Stimulated activated CD4-positive, alpha-beta T cell treated with anti-CD3 and anti-CD28 coated beads, Interleukin-1b, Interleukin-23, amount 100 ng/mL, for 24 hours (primary cell): ENCODE data around the gene PLEKHG4B.
"Not testable (repeated sequence)": the region's sequence is repeated elsewhere in the genome, so short reads cannot be mapped to it uniquely, and the experiment has no call there.

Source experiments
- DNase-seq, 4 experiments: peaks; one replicate each; pipeline ENCODE4 v3.0.0-alpha.2; 2020; ENCODE audit warnings: low read depth in 4 of 4, low spot score in 1 of 4

Gene PLEKHG4B

GRCh38 chr5:94113-94892, 2.3 kb downstream of the PLEKHG4B start:
- DNase-seq, result no peak

DNA sequence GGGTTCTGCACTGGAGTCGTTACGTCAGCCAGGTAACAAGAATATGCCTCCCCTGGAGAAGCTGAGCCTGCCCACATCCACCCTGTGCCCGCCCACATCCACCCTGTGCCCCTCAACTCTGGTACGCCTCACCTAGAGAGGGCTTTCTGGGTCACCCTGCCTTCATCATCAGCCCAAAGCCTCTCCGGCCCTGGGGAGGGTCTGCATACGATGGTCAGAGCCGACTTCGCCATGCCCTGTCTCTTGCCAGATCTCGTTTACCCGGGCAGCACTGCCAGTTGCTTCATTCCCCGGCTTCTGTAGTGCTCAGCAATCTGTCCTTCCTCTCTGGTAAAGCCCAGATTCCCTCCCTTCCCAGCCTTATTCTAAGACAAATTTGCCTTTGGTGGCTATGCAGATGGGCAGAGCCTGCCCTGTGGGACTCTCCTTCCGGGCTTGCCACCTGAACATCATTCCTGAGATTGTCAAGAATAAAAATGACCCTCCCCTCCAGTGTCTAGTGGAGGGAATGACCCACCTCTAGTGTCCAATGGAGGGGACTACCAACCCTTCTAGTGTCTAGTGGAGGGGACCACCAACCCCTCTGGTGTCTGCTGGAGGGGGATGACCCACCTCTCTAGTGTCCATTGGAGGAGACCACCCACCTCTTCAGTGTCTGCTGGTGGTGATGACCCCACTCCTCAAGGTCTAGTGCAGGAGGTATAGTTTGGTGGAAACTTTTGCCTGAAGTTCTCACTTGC, 3.4 kb downstream of the PLEKHG4B start:
- no peak for DNase-seq

GRCh38 chr5:96976-97660, 5.2 kb downstream of the PLEKHG4B start:
- DNase-seq, result no peak

- DNase-seq, result no peak
Observed at GRCh38 chr5:99815-100214, 7.8 kb downstream of the PLEKHG4B start.

DNA sequence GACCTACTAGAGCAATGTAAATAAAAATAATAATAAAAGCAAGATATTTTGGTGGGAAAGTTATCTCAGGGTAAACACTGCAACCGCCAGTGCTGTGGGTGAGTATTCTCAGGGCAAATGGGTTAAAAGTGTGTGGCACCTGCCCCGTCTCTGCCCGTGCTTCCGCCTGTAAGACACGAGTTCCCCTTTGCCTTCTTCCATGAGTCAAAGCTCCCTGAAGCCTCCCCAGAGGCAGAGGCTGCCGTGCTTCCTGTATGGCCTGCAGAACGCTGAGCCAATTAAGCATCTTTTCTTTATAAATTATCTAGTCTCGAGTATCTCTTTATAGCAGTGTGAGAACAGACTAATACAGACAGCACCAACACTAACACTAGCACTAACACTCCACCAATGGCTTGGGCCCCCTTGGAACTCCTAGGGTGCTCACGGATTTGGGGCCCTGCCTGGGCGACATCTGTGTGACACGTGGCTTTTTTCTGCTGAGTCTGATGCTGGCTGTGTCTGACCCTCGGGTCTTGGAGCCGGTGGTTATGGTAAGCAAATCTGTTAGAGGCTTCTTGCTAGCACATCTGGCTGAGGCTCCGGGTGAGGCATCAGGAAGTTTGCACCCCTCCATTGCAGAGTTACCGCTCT, 10.6 kb downstream of the PLEKHG4B start:
- no peak for DNase-seq

GRCh38 chr5:104106-104505, 12.1 kb downstream of the PLEKHG4B start:
- DNase-seq, result not testable (repeated sequence)

DNA sequence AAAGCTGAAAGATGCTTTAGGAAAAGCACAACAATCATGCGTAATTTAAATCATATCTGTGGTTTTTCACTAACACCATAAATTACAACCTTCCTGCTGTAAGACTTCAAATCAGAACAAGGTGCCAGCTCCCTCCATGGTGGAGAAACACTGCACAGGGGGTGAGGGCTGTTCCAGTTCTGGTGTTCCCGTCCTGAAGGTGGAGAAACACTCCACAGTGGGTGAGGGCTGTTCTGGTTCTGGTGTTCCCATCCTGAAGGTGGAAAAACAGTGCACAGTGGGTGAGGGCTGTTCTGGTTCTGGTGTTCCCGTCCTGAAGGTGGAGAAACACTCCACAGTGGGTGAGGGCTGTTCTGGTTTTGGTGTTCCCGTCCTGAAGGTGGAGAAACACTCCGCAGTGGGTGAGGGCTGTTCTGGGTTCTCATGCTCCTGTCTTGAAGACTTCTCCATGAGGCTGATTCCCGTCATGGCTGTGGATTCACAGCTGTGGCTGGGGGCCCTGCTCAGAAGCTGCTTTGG, 12.9 kb downstream of the PLEKHG4B start:
- DNase-seq, result no peak

DNA sequence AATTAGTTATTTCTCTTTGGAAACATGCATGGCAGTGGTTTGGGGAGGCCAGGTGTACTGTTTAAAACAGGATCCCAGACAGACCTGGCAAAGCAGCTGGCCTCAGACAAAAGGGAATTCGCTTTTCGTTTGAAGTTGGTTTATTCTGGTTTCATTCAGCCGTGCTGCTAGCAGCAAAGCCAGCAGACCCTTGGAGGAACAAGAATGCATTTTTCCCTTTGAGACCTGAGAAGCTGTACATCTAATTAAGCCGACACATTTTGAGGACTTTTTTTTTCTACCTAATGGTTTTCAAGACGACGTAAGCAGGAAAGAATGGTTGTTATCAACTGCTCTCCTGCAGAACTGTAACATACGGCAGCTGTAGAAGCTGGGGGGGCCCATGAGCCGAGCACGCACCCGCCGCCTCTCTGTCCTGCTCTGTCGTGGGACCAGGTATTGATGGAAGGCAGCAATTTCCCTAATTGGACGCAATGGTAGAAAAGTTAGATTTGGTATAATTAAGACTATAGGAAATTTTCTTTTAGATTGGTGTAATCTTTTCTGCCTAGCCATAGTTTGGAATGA, 13.6 kb downstream of the PLEKHG4B start:
- DNase-seq, result no peak

GRCh38 chr5:106587-106986, 14.6 kb downstream of the PLEKHG4B start:
- DNase-seq, result no peak

DNA sequence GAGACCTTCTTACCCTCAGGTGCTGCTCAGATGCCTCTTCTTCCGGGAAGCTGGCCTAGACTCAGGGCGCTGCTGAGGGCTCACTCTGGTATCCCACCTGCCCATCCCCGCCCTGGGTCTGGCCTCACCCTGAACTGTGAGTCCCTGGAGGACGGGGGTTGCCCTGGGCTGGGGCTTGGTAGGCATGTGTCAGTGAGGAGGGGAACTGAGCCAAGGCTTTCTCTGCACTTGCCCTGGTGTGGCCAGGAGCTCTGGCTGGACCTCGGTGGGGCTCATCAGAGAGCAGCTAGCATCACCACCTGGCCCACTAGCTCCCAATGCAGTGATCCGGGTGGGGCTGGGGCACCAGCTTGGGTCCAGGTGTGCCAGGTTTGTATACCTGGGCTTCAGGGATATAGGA, 15.6 kb downstream of the PLEKHG4B start:
- DNase-seq, result no peak

- no peak for DNase-seq
Observed at GRCh38 chr5:109826-110225, 17.9 kb downstream of the PLEKHG4B start.

DNA sequence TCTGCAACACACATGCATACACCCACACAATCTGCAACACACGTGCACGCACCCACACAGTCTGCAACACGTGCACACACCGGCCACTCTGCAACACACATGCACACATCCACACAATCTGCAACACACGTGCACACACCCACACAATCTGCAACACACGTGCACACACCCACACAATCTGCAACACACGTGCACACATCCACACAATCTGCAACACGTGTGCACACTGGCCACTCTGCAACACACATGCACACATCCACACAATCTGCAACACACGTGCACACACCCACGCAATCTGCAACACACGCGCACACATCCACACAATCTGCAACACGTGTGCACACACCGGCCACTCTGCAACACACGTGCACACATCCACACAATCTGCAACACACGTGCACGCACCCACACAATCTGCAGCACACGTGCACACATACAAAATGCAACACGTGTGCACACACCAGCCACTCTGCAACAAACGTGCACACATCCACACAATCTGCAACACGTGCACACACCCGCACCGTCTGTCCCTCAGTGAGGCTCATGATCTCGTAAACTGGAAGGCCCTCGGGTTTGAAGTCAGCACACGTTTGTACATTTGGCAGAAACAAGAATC, 18.4 kb downstream of the PLEKHG4B start:
- DNase-seq, result no peak

- no peak for DNase-seq
Observed at GRCh38 chr5:111171-111570, 19.2 kb downstream of the PLEKHG4B start.

DNA sequence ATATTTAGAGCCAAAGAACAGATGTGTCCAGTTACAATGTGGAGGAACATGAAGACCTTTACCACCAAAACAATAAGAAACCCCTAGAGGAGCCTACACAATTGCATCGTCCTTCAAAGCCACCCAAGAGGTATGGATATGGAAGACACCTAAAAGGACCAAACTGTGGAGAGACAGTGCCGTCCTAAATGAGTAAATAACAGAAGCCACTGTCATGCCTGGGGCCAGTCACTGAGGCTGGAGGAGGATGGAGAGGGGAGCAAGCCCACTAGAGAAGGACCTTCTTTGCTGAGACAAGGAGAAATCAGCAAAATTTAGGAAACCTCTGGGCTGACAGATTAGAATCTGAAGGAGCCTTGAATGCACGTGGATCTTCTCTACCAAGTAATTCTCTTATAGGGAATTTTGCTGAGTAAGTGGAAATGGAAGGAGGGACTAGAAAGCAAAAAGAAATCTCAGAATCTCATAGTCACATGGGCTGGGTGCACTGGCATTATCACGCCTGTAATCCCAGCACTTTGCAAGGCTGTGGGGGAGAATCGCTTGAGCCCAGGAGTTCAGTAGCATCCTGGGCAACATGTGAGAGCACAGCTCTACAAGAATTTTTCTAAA, 27.6 kb downstream of the PLEKHG4B start:
- DNase-seq, result no peak

DNA sequence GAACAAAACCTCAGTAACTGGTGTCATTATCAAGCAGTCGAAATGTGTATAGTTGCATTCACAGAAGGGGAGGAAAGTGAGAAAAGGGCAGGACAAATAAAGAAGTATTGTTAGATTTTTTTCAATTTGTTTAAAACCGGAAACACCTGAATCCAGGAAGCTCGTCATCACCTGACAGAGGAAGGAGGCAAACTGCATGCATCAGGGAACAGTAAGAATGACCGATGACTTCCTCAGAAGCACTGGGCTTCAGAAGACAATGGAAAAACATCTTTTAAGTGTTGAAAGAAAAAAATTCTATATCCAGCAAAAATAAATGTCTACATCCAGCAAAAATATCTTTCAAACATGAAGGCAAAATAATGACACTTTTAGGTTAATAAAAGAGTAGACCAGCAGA, 29.5 kb downstream of the PLEKHG4B start:
- DNase-seq, result no peak

GRCh38 chr5:125815-126214, 33.8 kb downstream of the PLEKHG4B start:
- no peak for DNase-seq

DNA sequence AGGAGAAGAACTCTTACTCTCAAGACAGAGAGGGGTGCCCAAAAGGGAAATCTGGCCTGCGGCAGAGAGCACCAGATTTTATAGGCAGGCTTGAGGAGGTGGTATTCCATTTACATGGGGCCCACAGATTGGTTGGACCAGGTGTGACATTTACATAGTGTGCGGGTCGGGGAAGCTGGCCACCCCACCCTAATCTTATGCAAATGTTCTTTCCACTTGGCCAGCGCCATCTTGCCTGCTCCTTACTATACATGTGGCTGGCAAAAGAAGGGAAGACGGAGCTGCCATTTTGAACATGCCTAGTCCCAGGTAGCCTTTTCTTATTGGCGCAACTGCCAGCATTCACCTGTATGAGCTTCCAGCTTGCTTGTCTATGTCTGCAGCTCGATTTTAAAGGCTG, 34.8 kb downstream of the PLEKHG4B start:
- no peak for DNase-seq

- DNase-seq, result no peak
Observed at GRCh38 chr5:127886-128285, 35.9 kb downstream of the PLEKHG4B start.

DNA sequence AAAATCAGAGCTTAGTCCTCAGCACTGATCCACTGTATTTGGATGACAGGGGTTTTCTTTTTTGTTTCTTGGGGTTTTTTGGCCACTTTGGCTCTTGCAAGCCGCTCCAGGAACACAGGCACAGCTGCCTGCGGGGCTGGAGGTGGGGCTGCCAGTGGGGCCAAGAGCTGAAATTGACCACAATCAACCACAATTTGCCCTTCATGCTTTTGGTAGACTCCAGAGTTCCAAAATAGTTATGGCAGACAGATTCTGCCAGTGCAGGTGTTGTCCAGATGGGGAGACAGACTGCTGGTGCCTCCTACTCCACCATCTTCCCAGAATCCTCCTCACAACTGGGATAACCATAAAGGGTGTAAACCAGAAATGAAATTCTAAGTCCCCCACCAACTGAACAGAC, 36.5 kb downstream of the PLEKHG4B start:
- no peak for DNase-seq

- DNase-seq, result no peak
Observed at GRCh38 chr5:129148-129547, 37.2 kb downstream of the PLEKHG4B start.
